ENCODE measurements around the gene INPP5D.
"Not testable (repeated sequence)": the region's sequence is repeated elsewhere in the genome, so short reads cannot be mapped to it uniquely, and the experiment has no call there.

INPP5D gene

GRCh38 chr2:233195027-233195426, 134.9 kb downstream of the INPP5D start:
- H3K36me3 ChIP-seq (ENCODE audit: control insufficient read depth, insufficient read depth, low read length), result peaks cover 76% of the 10 kb centered on the region

GRCh38 chr2:233197022-233197421, 136.9 kb downstream of the INPP5D start:
- Histone ChIP-seq H3K27me3 (replicated peaks; ENCODE audit: control insufficient read depth, insufficient read depth, low read length, poor library complexity, severe bottlenecking) (no peaks in the 10 kb centered on the region), H3K27ac (ENCODE audit: insufficient read depth, low read length, poor library complexity, severe bottlenecking) (no peak overlapping the region), H3K9me3 (ENCODE audit: control insufficient read depth, low read length) (no peaks in the 10 kb centered on the region), H3K4me1 (ENCODE audit: control insufficient read depth, insufficient read depth, low read length, poor library complexity, severe bottlenecking) (no peaks in the 10 kb centered on the region), H3K4me3 (ENCODE audit: insufficient read depth, low read depth, low read length, poor library complexity, severe bottlenecking) (no peak overlapping the region), H3K36me3 (ENCODE audit: control insufficient read depth, insufficient read depth, low read length) (peaks cover 75% of the 10 kb centered on the region)
- DNase-seq, result no peak

More at GRCh38 chr2:233195027-233195426, 134.9 kb downstream of the INPP5D start:
- no peak for DNase-seq
- H3K4me1 ChIP-seq (ENCODE audit: control insufficient read depth, insufficient read depth, low read length, poor library complexity, severe bottlenecking), result no peaks in the 10 kb centered on the region
- H3K4me3 ChIP-seq (ENCODE audit: insufficient read depth, low read depth, low read length, poor library complexity, severe bottlenecking), result no peak overlapping the region
- H3K27ac ChIP-seq (ENCODE audit: insufficient read depth, low read length, poor library complexity, severe bottlenecking), result no peak overlapping the region
- no peaks in the 10 kb centered on the region for H3K27me3 ChIP-seq (replicated peaks; ENCODE audit: control insufficient read depth, insufficient read depth, low read length, poor library complexity, severe bottlenecking)
- H3K9me3 ChIP-seq (ENCODE audit: control insufficient read depth, low read length), result no peaks in the 10 kb centered on the region

- Histone ChIP-seq H3K27me3 (replicated peaks; ENCODE audit: control insufficient read depth, insufficient read depth, low read length, poor library complexity, severe bottlenecking) (no peaks in the 10 kb centered on the region), H3K4me3 (ENCODE audit: insufficient read depth, low read depth, low read length, poor library complexity, severe bottlenecking) (no peak overlapping the region), H3K36me3 (ENCODE audit: control insufficient read depth, insufficient read depth, low read length) (peaks cover 85% of the 10 kb centered on the region), H3K27ac (ENCODE audit: insufficient read depth, low read length, poor library complexity, severe bottlenecking) (no peak overlapping the region), H3K9me3 (ENCODE audit: control insufficient read depth, low read length) (no peaks in the 10 kb centered on the region), H3K4me1 (ENCODE audit: control insufficient read depth, insufficient read depth, low read length, poor library complexity, severe bottlenecking) (no peaks in the 10 kb centered on the region)
- no peak for DNase-seq
These were observed 137.9 kb downstream of the INPP5D start for GRCh38 chr2:233198026-233198425.

- no peak for DNase-seq
- H3K36me3 ChIP-seq (ENCODE audit: control insufficient read depth, insufficient read depth, low read length), result peaks cover 88% of the 10 kb centered on the region
These were observed 139.7 kb downstream of the INPP5D start for GRCh38 chr2:233199870-233200269.

GRCh38 chr2:233200790-233201189, 140.6 kb downstream of the INPP5D start:
- H3K27me3 ChIP-seq (replicated peaks; ENCODE audit: control insufficient read depth, insufficient read depth, low read length, poor library complexity, severe bottlenecking); H3K4me1 ChIP-seq (ENCODE audit: control insufficient read depth, insufficient read depth, low read length, poor library complexity, severe bottlenecking); H3K27ac ChIP-seq (ENCODE audit: insufficient read depth, low read length, poor library complexity, severe bottlenecking); DNase-seq; H3K9me3 ChIP-seq (ENCODE audit: control insufficient read depth, low read length); H3K4me3 ChIP-seq (ENCODE audit: insufficient read depth, low read depth, low read length, poor library complexity, severe bottlenecking): not testable (repeated sequence)
- H3K36me3 ChIP-seq (ENCODE audit: control insufficient read depth, insufficient read depth, low read length), result peaks cover 81% of the 10 kb centered on the region

More at GRCh38 chr2:233199870-233200269, 139.7 kb downstream of the INPP5D start:
- no peaks in the 10 kb centered on the region for H3K27me3 ChIP-seq (replicated peaks; ENCODE audit: control insufficient read depth, insufficient read depth, low read length, poor library complexity, severe bottlenecking)
- no peak overlapping the region for H3K4me3 ChIP-seq (ENCODE audit: insufficient read depth, low read depth, low read length, poor library complexity, severe bottlenecking)
- no peaks in the 10 kb centered on the region for H3K4me1 ChIP-seq (ENCODE audit: control insufficient read depth, insufficient read depth, low read length, poor library complexity, severe bottlenecking)
- H3K27ac ChIP-seq (ENCODE audit: insufficient read depth, low read length, poor library complexity, severe bottlenecking), result no peak overlapping the region
- no peaks in the 10 kb centered on the region for H3K9me3 ChIP-seq (ENCODE audit: control insufficient read depth, low read length)

GRCh38 chr2:233201258-233202013, 141.3 kb downstream of the INPP5D start:
- no peak for DNase-seq
- H3K36me3 ChIP-seq (ENCODE audit: control insufficient read depth, insufficient read depth, low read length), result peaks cover 80% of the 10 kb centered on the region
- H3K4me1 ChIP-seq (ENCODE audit: control insufficient read depth, insufficient read depth, low read length, poor library complexity, severe bottlenecking), result no peaks in the 10 kb centered on the region
- H3K9me3 ChIP-seq (ENCODE audit: control insufficient read depth, low read length), result no peaks in the 10 kb centered on the region
- H3K4me3 ChIP-seq (ENCODE audit: insufficient read depth, low read depth, low read length, poor library complexity, severe bottlenecking), result no peak overlapping the region
- H3K27me3 ChIP-seq (replicated peaks; ENCODE audit: control insufficient read depth, insufficient read depth, low read length, poor library complexity, severe bottlenecking), result no peaks in the 10 kb centered on the region
- no peak overlapping the region for H3K27ac ChIP-seq (ENCODE audit: insufficient read depth, low read length, poor library complexity, severe bottlenecking)

- Histone ChIP-seq H3K4me3 (ENCODE audit: insufficient read depth, low read depth, low read length, poor library complexity, severe bottlenecking) (no peak overlapping the region), H3K9me3 (ENCODE audit: control insufficient read depth, low read length) (no peaks in the 10 kb centered on the region), H3K4me1 (ENCODE audit: control insufficient read depth, insufficient read depth, low read length, poor library complexity, severe bottlenecking) (no peaks in the 10 kb centered on the region), H3K27ac (ENCODE audit: insufficient read depth, low read length, poor library complexity, severe bottlenecking) (no peak overlapping the region), H3K36me3 (ENCODE audit: control insufficient read depth, insufficient read depth, low read length) (peaks cover 79% of the 10 kb centered on the region), H3K27me3 (replicated peaks; ENCODE audit: control insufficient read depth, insufficient read depth, low read length, poor library complexity, severe bottlenecking) (no peaks in the 10 kb centered on the region)
- no peak for DNase-seq
These were observed 142.4 kb downstream of the INPP5D start for GRCh38 chr2:233202531-233202944.

- H3K36me3 ChIP-seq (ENCODE audit: control insufficient read depth, insufficient read depth, low read length), result peaks cover 77% of the 10 kb centered on the region
- H3K27ac ChIP-seq (ENCODE audit: insufficient read depth, low read length, poor library complexity, severe bottlenecking), result no peak overlapping the region
These were observed 142.9 kb downstream of the INPP5D start for GRCh38 chr2:233203060-233203459.

GRCh38 chr2:233204286-233204936, 144.3 kb downstream of the INPP5D start:
- no peak for DNase-seq
- peaks cover 79% of the 10 kb centered on the region for H3K36me3 ChIP-seq (ENCODE audit: control insufficient read depth, insufficient read depth, low read length)
- H3K4me3 ChIP-seq (ENCODE audit: insufficient read depth, low read depth, low read length, poor library complexity, severe bottlenecking), result no peak overlapping the region
- H3K27me3 ChIP-seq (replicated peaks; ENCODE audit: control insufficient read depth, insufficient read depth, low read length, poor library complexity, severe bottlenecking), result no peaks in the 10 kb centered on the region
- H3K9me3 ChIP-seq (ENCODE audit: control insufficient read depth, low read length), result no peaks in the 10 kb centered on the region
- H3K4me1 ChIP-seq (ENCODE audit: control insufficient read depth, insufficient read depth, low read length, poor library complexity, severe bottlenecking), result no peaks in the 10 kb centered on the region
- no peak overlapping the region for H3K27ac ChIP-seq (ENCODE audit: insufficient read depth, low read length, poor library complexity, severe bottlenecking)

More at GRCh38 chr2:233203060-233203459, 142.9 kb downstream of the INPP5D start:
- no peaks in the 10 kb centered on the region for H3K4me1 ChIP-seq (ENCODE audit: control insufficient read depth, insufficient read depth, low read length, poor library complexity, severe bottlenecking)
- no peak overlapping the region for H3K4me3 ChIP-seq (ENCODE audit: insufficient read depth, low read depth, low read length, poor library complexity, severe bottlenecking)
- no peaks in the 10 kb centered on the region for H3K9me3 ChIP-seq (ENCODE audit: control insufficient read depth, low read length)
- no peaks in the 10 kb centered on the region for H3K27me3 ChIP-seq (replicated peaks; ENCODE audit: control insufficient read depth, insufficient read depth, low read length, poor library complexity, severe bottlenecking)
- no peak for DNase-seq

GRCh38 chr2:233208382-233209116, 148.4 kb downstream of the INPP5D start:
- no peak overlapping the region for H3K4me3 ChIP-seq (ENCODE audit: insufficient read depth, low read depth, low read length, poor library complexity, severe bottlenecking)
- H3K4me1 ChIP-seq (ENCODE audit: control insufficient read depth, insufficient read depth, low read length, poor library complexity, severe bottlenecking), result no peaks in the 10 kb centered on the region
- H3K36me3 ChIP-seq (ENCODE audit: control insufficient read depth, insufficient read depth, low read length), result peaks cover 40% of the 10 kb centered on the region
- no peak for DNase-seq
- no peaks in the 10 kb centered on the region for H3K9me3 ChIP-seq (ENCODE audit: control insufficient read depth, low read length)
- no peak overlapping the region for H3K27ac ChIP-seq (ENCODE audit: insufficient read depth, low read length, poor library complexity, severe bottlenecking)
- no peaks in the 10 kb centered on the region for H3K27me3 ChIP-seq (replicated peaks; ENCODE audit: control insufficient read depth, insufficient read depth, low read length, poor library complexity, severe bottlenecking)

All from effector memory CD4-positive, alpha-beta T cell (primary cell).